NCI-H1105 treated with DMSO at 0.1 percent for 48 hours (cell line): ENCODE results near the gene KDM4B.

Experiments used
- DNase-seq: peaks from one replicate; lab custom pipeline; 2025; lab: John Stamatoyannopoulos, UW

The KDM4B gene

GRCh38 chr19:5070930-5071329 is 102.0 kb downstream of the KDM4B start:
- DNase-seq: no peak

GRCh38 chr19:5071579-5071978 is 102.7 kb downstream of the KDM4B start:
- no peak for DNase-seq

GRCh38 chr19:5072115-5072514 is 103.2 kb downstream of the KDM4B start:
- DNase-seq: no peak

- no peak for DNase-seq
Observed at GRCh38 chr19:5073153-5073844, 104.4 kb downstream of the KDM4B start.

- DNase-seq: peak; percentile 17
Observed at GRCh38 chr19:5074407-5074806, 105.5 kb downstream of the KDM4B start.

- DNase-seq: no peak
Observed at GRCh38 chr19:5074830-5075394, 106.0 kb downstream of the KDM4B start.

- no peak for DNase-seq
Observed at GRCh38 chr19:5075597-5075996, 106.7 kb downstream of the KDM4B start.

- no peak for DNase-seq
Observed at GRCh38 chr19:5076440-5077208, 107.7 kb downstream of the KDM4B start.

GRCh38 chr19:5077209-5077515 is 108.2 kb downstream of the KDM4B start:
- no peak for DNase-seq

- DNase-seq: no peak
Observed at GRCh38 chr19:5078182-5078581, 109.3 kb downstream of the KDM4B start.

- DNase-seq: no peak
Observed at GRCh38 chr19:5078666-5079065, 109.8 kb downstream of the KDM4B start.

GRCh38 chr19:5079071-5079774 is 110.3 kb downstream of the KDM4B start:
- no peak for DNase-seq

GRCh38 chr19:5080030-5080654 is 111.2 kb downstream of the KDM4B start:
- peak; percentile 96 for DNase-seq

GRCh38 chr19:5080809-5081208 is 111.9 kb downstream of the KDM4B start:
- DNase-seq: no peak

GRCh38 chr19:5081443-5082161 is 112.7 kb downstream of the KDM4B start:
- no peak for DNase-seq

- DNase-seq: no peak
Observed at GRCh38 chr19:5083547-5083965, 114.6 kb downstream of the KDM4B start.

- no peak for DNase-seq
Observed at GRCh38 chr19:5085566-5085965, 116.7 kb downstream of the KDM4B start.

- DNase-seq: no peak
Observed at GRCh38 chr19:5086230-5086629, 117.3 kb downstream of the KDM4B start.

GRCh38 chr19:5086725-5087439 is 118.0 kb downstream of the KDM4B start:
- DNase-seq: peak; percentile 82

- DNase-seq: no peak
Observed at GRCh38 chr19:5089283-5089682, 120.4 kb downstream of the KDM4B start.

GRCh38 chr19:5090465-5091017 is 121.6 kb downstream of the KDM4B start:
- no peak for DNase-seq
